ENCODE results near the gene NSD2. TPM values are rescaled to one million over a fixed set of nuclear protein-coding genes. Genes with fewer than 3 reads are reported as not detected.

The NSD2 gene
- total and polyA plus RNA-seq, 4 donors = 5.1 to 71.5 (median 11.6) TPM

GRCh38 chr4:1879485-1879884 lies 8.3 kb downstream of the NSD2 start:
- no peaks in the 10 kb centered on the region for H3K9me3 ChIP-seq (ENCODE audit: control insufficient read depth in 4 of 4, low read length in 3 of 4)
- no peak overlapping the region for H3K27ac ChIP-seq (ENCODE audit: low read depth in 1 of 2, low read length in 2 of 2)
- no peak overlapping the region for H3K4me3 ChIP-seq (ENCODE audit: low read depth in 1 of 3, low read length in 3 of 3)
- WGBS = 94% methylated on average over 4 of the region's 4 CpGs
- TF ChIP-seq, protein P1, sequence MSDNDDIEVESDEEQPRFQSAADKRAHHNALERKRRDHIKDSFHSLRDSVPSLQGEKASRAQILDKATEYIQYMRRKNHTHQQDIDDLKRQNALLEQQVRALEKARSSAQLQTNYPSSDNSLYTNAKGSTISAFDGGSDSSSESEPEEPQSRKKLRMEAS (IDR thresholded peaks at IDR 0.05) = no peak
- no peak for TF ChIP-seq RAD21 (IDR thresholded peaks at IDR 0.05)
- DNase-seq (ENCODE audit: low spot score) = no peak
- no peaks in the 10 kb centered on the region for H3K36me3 ChIP-seq (ENCODE audit: control insufficient read depth in 4 of 4, insufficient read depth in 3 of 4, low read depth in 1 of 4, low read length in 3 of 4)
- H3K9ac ChIP-seq (ENCODE audit: low read depth in 1 of 2, low read length in 2 of 2) = no peak overlapping the region
- no peaks in the 10 kb centered on the region for H3K27me3 ChIP-seq (ENCODE audit: control insufficient read depth in 4 of 4, insufficient read depth in 4 of 4, low read length in 3 of 4)
- peaks cover 2 to 26% (median 17%) of the 10 kb centered on the region in 4 donors for H3K4me1 ChIP-seq (ENCODE audit: control insufficient read depth in 4 of 4, insufficient read depth in 4 of 4, low read length in 3 of 4)

- Histone ChIP-seq H3K9ac (ENCODE audit: low read depth in 1 of 2, low read length in 2 of 2) (no peak overlapping the region), H3K4me3 (ENCODE audit: low read depth in 1 of 3, low read length in 3 of 3) (no peak overlapping the region), H3K36me3 (ENCODE audit: control insufficient read depth in 4 of 4, insufficient read depth in 3 of 4, low read depth in 1 of 4, low read length in 3 of 4) (no peaks in the 10 kb centered on the region), H3K4me1 (ENCODE audit: control insufficient read depth in 4 of 4, insufficient read depth in 4 of 4, low read length in 3 of 4) (peaks cover 2 to 26% (median 16%) of the 10 kb centered on the region in 4 donors), H3K27ac (ENCODE audit: low read depth in 1 of 2, low read length in 2 of 2) (peak overlapping the region; percentile 44 to 62), H3K27me3 (ENCODE audit: control insufficient read depth in 4 of 4, insufficient read depth in 4 of 4, low read length in 3 of 4) (no peaks in the 10 kb centered on the region), H3K9me3 (ENCODE audit: control insufficient read depth in 4 of 4, low read length in 3 of 4) (no peaks in the 10 kb centered on the region)
- TF ChIP-seq HNF4A (conservative IDR thresholded peaks at IDR 0.05) = peak; percentile 94 to 95
- TF ChIP-seq HNF4G (IDR thresholded peaks at IDR 0.05) = peak; percentile 78
- peak; percentile 88 for TF ChIP-seq ATF3 (IDR thresholded peaks at IDR 0.05)
- peak; percentile 83 for TF ChIP-seq YY1 (IDR thresholded peaks at IDR 0.05)
- TF ChIP-seq, protein P2, sequence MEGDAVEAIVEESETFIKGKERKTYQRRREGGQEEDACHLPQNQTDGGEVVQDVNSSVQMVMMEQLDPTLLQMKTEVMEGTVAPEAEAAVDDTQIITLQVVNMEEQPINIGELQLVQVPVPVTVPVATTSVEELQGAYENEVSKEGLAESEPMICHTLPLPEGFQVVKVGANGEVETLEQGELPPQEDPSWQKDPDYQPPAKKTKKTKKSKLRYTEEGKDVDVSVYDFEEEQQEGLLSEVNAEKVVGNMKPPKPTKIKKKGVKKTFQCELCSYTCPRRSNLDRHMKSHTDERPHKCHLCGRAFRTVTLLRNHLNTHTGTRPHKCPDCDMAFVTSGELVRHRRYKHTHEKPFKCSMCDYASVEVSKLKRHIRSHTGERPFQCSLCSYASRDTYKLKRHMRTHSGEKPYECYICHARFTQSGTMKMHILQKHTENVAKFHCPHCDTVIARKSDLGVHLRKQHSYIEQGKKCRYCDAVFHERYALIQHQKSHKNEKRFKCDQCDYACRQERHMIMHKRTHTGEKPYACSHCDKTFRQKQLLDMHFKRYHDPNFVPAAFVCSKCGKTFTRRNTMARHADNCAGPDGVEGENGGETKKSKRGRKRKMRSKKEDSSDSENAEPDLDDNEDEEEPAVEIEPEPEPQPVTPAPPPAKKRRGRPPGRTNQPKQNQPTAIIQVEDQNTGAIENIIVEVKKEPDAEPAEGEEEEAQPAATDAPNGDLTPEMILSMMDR (IDR thresholded peaks at IDR 0.05; ENCODE audit: low read depth, low read length, missing input control) = no peak
- TF ChIP-seq SP1 (IDR thresholded peaks at IDR 0.05) = peak; percentile 92
- peak in 1 of 2 donors; percentile 32 for TF ChIP-seq RAD21 (IDR thresholded peaks at IDR 0.05)
- no peak for TF ChIP-seq TAF1 (conservative IDR thresholded peaks at IDR 0.05)
- no peak for TF ChIP-seq NR2F2 (IDR thresholded peaks at IDR 0.05)
- TF ChIP-seq, protein P3, sequence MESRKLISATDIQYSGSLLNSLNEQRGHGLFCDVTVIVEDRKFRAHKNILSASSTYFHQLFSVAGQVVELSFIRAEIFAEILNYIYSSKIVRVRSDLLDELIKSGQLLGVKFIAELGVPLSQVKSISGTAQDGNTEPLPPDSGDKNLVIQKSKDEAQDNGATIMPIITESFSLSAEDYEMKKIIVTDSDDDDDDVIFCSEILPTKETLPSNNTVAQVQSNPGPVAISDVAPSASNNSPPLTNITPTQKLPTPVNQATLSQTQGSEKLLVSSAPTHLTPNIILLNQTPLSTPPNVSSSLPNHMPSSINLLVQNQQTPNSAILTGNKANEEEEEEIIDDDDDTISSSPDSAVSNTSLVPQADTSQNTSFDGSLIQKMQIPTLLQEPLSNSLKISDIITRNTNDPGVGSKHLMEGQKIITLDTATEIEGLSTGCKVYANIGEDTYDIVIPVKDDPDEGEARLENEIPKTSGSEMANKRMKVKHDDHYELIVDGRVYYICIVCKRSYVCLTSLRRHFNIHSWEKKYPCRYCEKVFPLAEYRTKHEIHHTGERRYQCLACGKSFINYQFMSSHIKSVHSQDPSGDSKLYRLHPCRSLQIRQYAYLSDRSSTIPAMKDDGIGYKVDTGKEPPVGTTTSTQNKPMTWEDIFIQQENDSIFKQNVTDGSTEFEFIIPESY (IDR thresholded peaks at IDR 0.05) = peak; percentile 64
- no peak for TF ChIP-seq EGR1 (IDR thresholded peaks at IDR 0.05; ENCODE audit: low read depth in 2 of 2)
- TF ChIP-seq REST (IDR thresholded peaks at IDR 0.05) = peak; percentile 68
- TF ChIP-seq, protein P1 (IDR thresholded peaks at IDR 0.05) = peak; percentile 66
- peak; percentile 35 for TF ChIP-seq FOXA1 (IDR thresholded peaks at IDR 0.05)
- peak; percentile 77 to 86 for TF ChIP-seq RXRA (IDR thresholded peaks at IDR 0.05)
- peak in 1 of 2 donors; percentile 23 for TF ChIP-seq GABPA (IDR thresholded peaks at IDR 0.05 in 1 of 2, conservative IDR thresholded peaks at IDR 0.05 in 1 of 2)
- TF ChIP-seq FOXA2 (IDR thresholded peaks at IDR 0.05) = no peak
- TF ChIP-seq JUND (IDR thresholded peaks at IDR 0.05) = peak; percentile 32 to 72
- no peak for DNase-seq (ENCODE audit: low spot score)
- 18% methylated on average over 1 of the region's 1 CpG for WGBS
Measured at GRCh38 chr4:1880332-1880731, 9.1 kb downstream of the NSD2 start.

Data from liver (tissue), 9 donors.